OCI-LY7 (cell line): ENCODE results near the gene AP3S2. TPM values are rescaled to one million over a fixed set of nuclear protein-coding genes. Genes with fewer than 3 reads are reported as not detected.

ENCODE experiments used
- BruUV-seq: library from RNA; stranded (reverse); fragments of 400-500 nt; replicated peaks from 2 replicates; lab custom pipeline; 2021; lab: Mats Ljungman, UMichigan
- CTCF ChIA-PET: fragments of 300-600 bp; sonication (Branson Sonifier 250); formaldehyde crosslinking; loops from one replicate; lab custom pipeline; 2022; ENCODE audit warnings: antibody characterized with exemption; ENCODE audit not compliant: unreplicated experiment; lab: Charles Lee
- POLR2A ChIA-PET: fragments of 300-600 bp; sonication (Branson Sonifier 250); formaldehyde crosslinking; loops from one replicate; lab custom pipeline; 2022; ENCODE audit warnings: antibody characterized with exemption; lab: Charles Lee
- DNase-seq: peaks from one replicate; pipeline ENCODE4 v3.0.0-alpha.2; 2015; ENCODE audit warnings: low spot score
- H2AFZ ChIP-seq: fragments of 200-600 bp; sonication (generic), shearing (Covaris generic); 2 replicates; pipeline ENCODE4 v1.6.1; 2014; ENCODE audit warnings: mild to moderate bottlenecking, antibody characterized with exemption, low read length, moderate library complexity
- H3K27ac ChIP-seq: fragments of 200-600 bp; sonication (generic); 2 replicates; pipeline ENCODE4 v1.5.1; 2014; ENCODE audit warnings: mixed run types, low read depth, mild to moderate bottlenecking, moderate library complexity, low read length, inconsistent platforms; ENCODE audit not compliant: poor library complexity, severe bottlenecking
- H3K36me3 ChIP-seq: fragments of 200-600 bp; sonication (generic); 2 replicates; pipeline ENCODE4 v1.6.1; 2014; ENCODE audit warnings: mild to moderate bottlenecking, antibody characterized with exemption, low read length, moderate library complexity, mixed read lengths; ENCODE audit not compliant: insufficient read depth
- H3K4me1 ChIP-seq: fragments of 200-600 bp; sonication (generic); 2 replicates; pipeline ENCODE4 v1.5.1; 2014; ENCODE audit warnings: mild to moderate bottlenecking, low read length; ENCODE audit not compliant: insufficient read depth, poor library complexity, severe bottlenecking
- H3K4me2 ChIP-seq: fragments of 200-600 bp; sonication (generic); 2 replicates; pipeline ENCODE4 v1.6.1; 2014; ENCODE audit warnings: mild to moderate bottlenecking, low read length
- H3K4me3 ChIP-seq: fragments of 200-600 bp; sonication (generic); 2 replicates; pipeline ENCODE4 v1.5.1; 2014; ENCODE audit warnings: mild to moderate bottlenecking, low read depth, low read length; ENCODE audit not compliant: poor library complexity, severe bottlenecking
- H3K79me2 ChIP-seq: fragments of 200-600 bp; sonication (generic); 2 replicates; pipeline ENCODE4 v1.6.1; 2016; ENCODE audit warnings: low read depth, mild to moderate bottlenecking, low read length, moderate library complexity, mixed read lengths; ENCODE audit not compliant: insufficient read depth
- H3K9me2 ChIP-seq: fragments of 200-600 bp; sonication (generic); 2 replicates; pipeline ENCODE4 v1.6.1; 2016; ENCODE audit warnings: mild to moderate bottlenecking, low read length, mixed read lengths; ENCODE audit not compliant: insufficient read depth
- H3K9me3 ChIP-seq: fragments of 200-600 bp; sonication (generic); 2 replicates; pipeline ENCODE4 v1.6.1; 2014; ENCODE audit warnings: mild to moderate bottlenecking, mixed run types, low read length, mixed read lengths
- H4K20me1 ChIP-seq: fragments of 200-600 bp; sonication (generic); 2 replicates; pipeline ENCODE4 v1.6.1; 2014; ENCODE audit warnings: mild to moderate bottlenecking, antibody characterized with exemption, low read length, moderate library complexity, mixed read lengths; ENCODE audit not compliant: insufficient read depth
- EZH2phosphoT487 ChIP-seq: fragments of 200-600 bp; sonication (generic); IDR thresholded peaks from 2 replicates; pipeline ENCODE4 v1.6.1; 2018; ENCODE audit warnings: low read depth, borderline replicate concordance, mild to moderate bottlenecking, mixed run types, antibody characterized with exemption, low read length, moderate library complexity, mixed read lengths
- intact Hi-C: fragments of 100-400 bp; cut with micrococcal nuclease; formaldehyde crosslinking; loops from one replicate; pipeline ENCODE4 v1.10.0; 2022; ENCODE audit not compliant: unreplicated experiment
- total RNA-seq, 2 experiments: library from RNA; depleted of rRNA in 1 of 2; stranded (reverse); fragments of >200 nt in 1 of 2; shearing (Covaris generic) in 1 of 2; gene quantifications; 2 replicates each; pipeline ENCODE4 v1.2.3, GENCODE V29; 2014 to 2022
- TF ChIP-seq, protein P1 (sequence below): fragments of 200-600 bp; sonication (generic); conservative IDR thresholded peaks from 2 replicates; pipeline ENCODE4 v1.5.1; 2014; ENCODE audit warnings: mild to moderate bottlenecking, antibody characterized with exemption, low read length, moderate library complexity, mixed read lengths

Gene AP3S2
- total RNA-seq, 2 experiments from 2014 or later = 20.8 to 30.4 TPM

- CTCF ChIA-PET = no interaction called here
- H4K20me1 ChIP-seq = no peaks in the 10 kb centered on the region
- no peak overlapping the region for H3K4me2 ChIP-seq
- H3K9me2 ChIP-seq = no peaks in the 10 kb centered on the region
- H3K79me2 ChIP-seq = no peaks in the 10 kb centered on the region
- no peaks in the 10 kb centered on the region for H3K9me3 ChIP-seq
- BruUV-seq = no TSS peak
- no peak overlapping the region for H2AFZ ChIP-seq
- H3K27ac ChIP-seq = no peak overlapping the region
- no peak for DNase-seq
- TF ChIP-seq EZH2phosphoT487 = no peak
- TF ChIP-seq, protein P1, sequence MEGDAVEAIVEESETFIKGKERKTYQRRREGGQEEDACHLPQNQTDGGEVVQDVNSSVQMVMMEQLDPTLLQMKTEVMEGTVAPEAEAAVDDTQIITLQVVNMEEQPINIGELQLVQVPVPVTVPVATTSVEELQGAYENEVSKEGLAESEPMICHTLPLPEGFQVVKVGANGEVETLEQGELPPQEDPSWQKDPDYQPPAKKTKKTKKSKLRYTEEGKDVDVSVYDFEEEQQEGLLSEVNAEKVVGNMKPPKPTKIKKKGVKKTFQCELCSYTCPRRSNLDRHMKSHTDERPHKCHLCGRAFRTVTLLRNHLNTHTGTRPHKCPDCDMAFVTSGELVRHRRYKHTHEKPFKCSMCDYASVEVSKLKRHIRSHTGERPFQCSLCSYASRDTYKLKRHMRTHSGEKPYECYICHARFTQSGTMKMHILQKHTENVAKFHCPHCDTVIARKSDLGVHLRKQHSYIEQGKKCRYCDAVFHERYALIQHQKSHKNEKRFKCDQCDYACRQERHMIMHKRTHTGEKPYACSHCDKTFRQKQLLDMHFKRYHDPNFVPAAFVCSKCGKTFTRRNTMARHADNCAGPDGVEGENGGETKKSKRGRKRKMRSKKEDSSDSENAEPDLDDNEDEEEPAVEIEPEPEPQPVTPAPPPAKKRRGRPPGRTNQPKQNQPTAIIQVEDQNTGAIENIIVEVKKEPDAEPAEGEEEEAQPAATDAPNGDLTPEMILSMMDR = no peak
- H3K36me3 ChIP-seq = peaks cover 15% of the 10 kb centered on the region; the same call in 1 of the 2 replicates
- no peak overlapping the region for H3K4me3 ChIP-seq
- H3K4me1 ChIP-seq = no peaks in the 10 kb centered on the region
- POLR2A ChIA-PET = no interaction called here
- intact Hi-C loops = no loop called here
Observed at GRCh38 chr15:89829161-89829560, 64.6 kb downstream of the AP3S2 start.

DNA sequence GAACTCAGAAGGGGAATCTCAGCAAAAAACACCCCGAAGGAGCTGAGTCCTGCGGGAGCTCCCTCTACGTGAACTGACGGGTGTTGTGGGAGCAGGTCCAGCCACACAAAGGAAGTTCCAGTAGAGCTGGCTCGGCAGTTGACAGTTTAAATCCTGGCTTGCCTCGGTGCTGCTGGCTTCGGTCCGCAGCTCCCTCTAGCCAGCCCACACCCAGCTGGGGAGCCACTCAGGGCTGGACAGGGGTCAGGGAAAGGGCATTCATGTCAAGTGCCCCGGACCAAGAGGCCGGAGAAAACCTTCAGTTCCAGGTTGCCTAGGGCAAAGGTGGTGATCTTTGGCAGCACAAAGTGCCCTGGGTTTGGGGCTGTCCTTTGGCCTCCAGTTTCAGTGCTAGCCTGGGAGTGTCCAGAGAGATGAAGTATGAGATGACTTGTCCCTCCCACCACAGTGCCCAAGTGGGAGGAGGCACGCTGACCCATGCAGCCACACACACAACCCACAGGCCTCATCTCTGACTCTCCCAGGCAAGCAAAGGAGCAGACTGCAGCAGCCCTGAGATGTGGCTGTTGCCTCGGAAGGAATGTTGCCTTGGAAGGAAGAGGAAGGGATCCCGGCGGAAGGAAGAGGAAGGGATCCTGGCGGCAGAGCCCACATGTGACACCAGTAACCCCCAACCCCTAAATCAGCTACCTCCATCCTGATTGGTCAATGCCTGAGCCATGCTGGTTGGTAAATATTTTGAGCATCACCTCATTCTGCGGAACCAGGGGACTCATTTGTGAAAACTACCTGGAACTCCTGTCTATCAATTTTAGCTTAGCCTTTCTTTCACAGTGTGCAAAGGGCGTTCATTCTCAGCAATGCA lies 65.3 kb downstream of the AP3S2 start:
- Histone ChIP-seq H3K9me3 (no peaks in the 10 kb centered on the region), H3K36me3 (peaks cover 9% of the 10 kb centered on the region; the same call in 1 of the 2 replicates), H3K4me2 (no peak overlapping the region), H2AFZ (no peak overlapping the region), H3K27ac (no peak overlapping the region), H3K4me1 (no peaks in the 10 kb centered on the region), H3K4me3 (no peak overlapping the region), H3K9me2 (no peaks in the 10 kb centered on the region), H3K79me2 (no peaks in the 10 kb centered on the region), H4K20me1 (no peaks in the 10 kb centered on the region)
- BruUV-seq = no TSS peak
- no peak for DNase-seq
- ChIA-PET CTCF (no interaction called here), POLR2A (interaction anchor here (0.5 kb wide), 1 partner anchor 209 kb away, joined by 3 read pairs; no protein-coding TSS in a partner anchor)
- no peak for TF ChIP-seq EZH2phosphoT487
- TF ChIP-seq, protein P1 = no peak
- intact Hi-C loops = no loop called here

DNA sequence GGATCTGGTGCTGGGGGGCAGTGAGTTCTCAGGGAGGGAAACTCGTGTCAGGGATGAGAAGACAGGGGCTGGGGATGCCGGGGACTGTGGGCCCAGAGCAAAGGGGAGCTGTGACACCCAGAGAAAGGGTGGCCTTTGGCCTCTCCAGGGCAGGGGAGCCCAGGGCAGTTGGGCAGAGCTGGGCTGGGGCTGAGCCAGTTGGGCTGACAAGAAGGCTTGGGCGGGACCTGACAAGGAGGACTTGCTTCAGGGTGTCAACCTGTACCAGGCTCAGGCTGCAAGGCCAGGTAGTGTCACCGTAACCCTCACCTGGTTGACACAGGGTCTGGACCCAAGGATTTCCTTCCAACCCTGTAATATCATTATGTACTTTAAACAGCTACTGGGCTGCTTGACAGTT lies 66.0 kb downstream of the AP3S2 start:
- Histone ChIP-seq H3K79me2 (no peaks in the 10 kb centered on the region), H3K9me2 (no peaks in the 10 kb centered on the region), H3K4me3 (no peak overlapping the region), H3K9me3 (no peaks in the 10 kb centered on the region), H3K4me1 (no peaks in the 10 kb centered on the region), H3K36me3 (peaks cover 2% of the 10 kb centered on the region; the same call in 1 of the 2 replicates), H3K4me2 (no peak overlapping the region), H3K27ac (no peak overlapping the region), H4K20me1 (no peaks in the 10 kb centered on the region), H2AFZ (no peak overlapping the region)
- no peak for DNase-seq
- BruUV-seq = no TSS peak
- ChIA-PET POLR2A (no interaction called here), CTCF (no interaction called here)
- TF ChIP-seq EZH2phosphoT487 = no peak
- TF ChIP-seq, protein P1 = no peak
- intact Hi-C loops = no loop called here
